Natural killer cell (primary cell): ENCODE measurements around the gene RBFA. TPM values are rescaled to one million over a fixed set of nuclear protein-coding genes. Genes with fewer than 3 reads are reported as not detected.
A peak's percentile ranks its signal among the peaks of the same experiment; 100 is the strongest.

Source experiments
- ATAC-seq, 3 donors: fragments of 150-1000 bp in 2 of 3; fragments of 200-7000 bp in 1 of 3; cut with Tn5 transposase; 1 replicate in 1 of 3; 2 replicates in 2 of 3; pipeline ENCODE4 v1.10.0; 2021; ENCODE audit warnings: mild to moderate bottlenecking in 2 of 3, moderate library complexity in 2 of 3
- DNase-seq, 2 donors: peaks; one replicate each; pipeline versions ENCODE4 v3.0.0 to v3.0.0-alpha.2; 2013 to 2021; ENCODE audit warnings: mixed read lengths in 1 of 2
- H3K27ac ChIP-seq: one replicate; pipeline ENCODE4 v1.5.1; 2013; ENCODE audit warnings: mild to moderate bottlenecking, low read length
- H3K27me3 ChIP-seq: one replicate; pipeline ENCODE4 v1.6.1; 2013; ENCODE audit warnings: low read length; ENCODE audit not compliant: control insufficient read depth, insufficient read depth
- H3K36me3 ChIP-seq: one replicate; pipeline ENCODE4 v1.6.1; 2013; ENCODE audit warnings: low read length; ENCODE audit not compliant: control insufficient read depth, insufficient read depth
- H3K4me1 ChIP-seq: one replicate; pipeline ENCODE4 v1.6.1; 2013; ENCODE audit warnings: low read length; ENCODE audit not compliant: control insufficient read depth, insufficient read depth
- H3K4me3 ChIP-seq: one replicate; pipeline ENCODE4 v1.5.1; 2013; ENCODE audit warnings: low read length
- H3K9me3 ChIP-seq: one replicate; pipeline ENCODE4 v1.6.1; 2013; ENCODE audit warnings: low read length; ENCODE audit not compliant: control insufficient read depth, insufficient read depth
- H3K27ac Mint-ChIP-seq, 2 donors: one replicate each; pipeline ENCODE4 v1.8.0; 2022; ENCODE audit warnings: mild to moderate bottlenecking in 2 of 2, mixed read lengths in 2 of 2, moderate library complexity in 1 of 2
- H3K27me3 Mint-ChIP-seq, 2 donors: one replicate each; pipeline ENCODE4 v1.8.0; 2022; ENCODE audit warnings: low read depth in 2 of 2, mixed read lengths in 2 of 2
- H3K36me3 Mint-ChIP-seq: one replicate; pipeline ENCODE4 v1.8.0; 2022; ENCODE audit warnings: mixed read lengths
- H3K4me1 Mint-ChIP-seq, 2 donors: one replicate each; pipeline ENCODE4 v1.8.0; 2022; ENCODE audit warnings: mixed read lengths in 2 of 2
- H3K4me3 Mint-ChIP-seq: one replicate; pipeline ENCODE4 v1.8.0; 2022; ENCODE audit warnings: mild to moderate bottlenecking, moderate library complexity, mixed read lengths
- H3K9me3 Mint-ChIP-seq, 2 donors: one replicate each; pipeline ENCODE4 v1.8.0; 2022; ENCODE audit warnings: mixed read lengths in 2 of 2
- WGBS: methylation state at CpG from one replicate; pipeline ENCODE4 v1.1.7; 2013; ENCODE audit warnings: missing lambda C conversion rate; ENCODE audit not compliant: insufficient coverage; 5-methylcytosine and 5-hydroxymethylcytosine counted together
- intact Hi-C: fragments of 100-400 bp; cut with micrococcal nuclease; formaldehyde crosslinking; loops from one replicate; pipeline ENCODE4 v1.14.2; 2022
- total RNA-seq, 4 donors: library from RNA; stranded (reverse); fragments of 120-200 nt in 1 of 4; gene quantifications; one replicate each; pipeline versions ENCODE4 v1.2.3 to v1.2.4, GENCODE V29; 2013 to 2022
- TF ChIP-seq, protein P1 (sequence below): fragments of 200-600 bp; IDR thresholded peaks from one replicate; pipeline ENCODE4 v1.8.0; 2022; ENCODE audit warnings: antibody characterized with exemption

Gene RBFA
- total RNA-seq, 3 donors from 2014 or later (not counting 1 experiment from before 2014, with no cell fraction given): 11.9 to 17.7 (median 12.4) TPM

DNA sequence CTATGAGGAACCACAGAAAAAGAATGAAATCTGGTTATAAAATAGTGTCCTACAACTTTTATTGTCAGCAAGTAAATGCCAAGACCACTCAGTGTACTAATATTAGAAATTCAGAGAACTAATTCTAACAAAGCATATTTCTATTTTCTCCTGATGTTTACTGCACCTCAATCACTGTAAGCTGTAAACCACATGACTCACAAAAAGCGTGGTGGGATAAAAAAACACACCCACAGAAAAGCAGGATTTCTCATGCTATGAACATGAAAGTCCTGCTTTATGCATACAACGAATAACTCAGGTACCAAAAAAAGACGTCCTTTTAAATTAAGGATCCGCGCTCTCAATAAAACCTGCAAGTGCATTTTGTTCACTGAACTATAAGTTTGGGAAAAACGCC lies 46.7 kb upstream of the RBFA start:
- H3K27ac Mint-ChIP-seq: peak overlapping the region; percentile 90 to 94
- H3K36me3 ChIP-seq: peaks cover 5% of the 10 kb centered on the region
- peak overlapping the region; percentile 90 for H3K27ac ChIP-seq
- peaks cover 40 to 41% of the 10 kb centered on the region in 2 donors for H3K4me1 Mint-ChIP-seq
- DNase-seq: peak in 1 of 2 donors; percentile 31
- peak overlapping the region; percentile 80 for H3K4me3 ChIP-seq
- intact Hi-C loops: loop anchor here (5.0 kb wide), 1 partner anchor 35 kb away; the partner anchor contains the start of gene SLC66A2
- WGBS: 5% methylated on average over 4 of the region's 6 CpGs
- no peaks in the 10 kb centered on the region for H3K9me3 Mint-ChIP-seq
- no peaks in the 10 kb centered on the region for H3K27me3 ChIP-seq
- H3K9me3 ChIP-seq: no peaks in the 10 kb centered on the region
- no peak for ATAC-seq
- peak overlapping the region; percentile 89 for H3K4me3 Mint-ChIP-seq
- H3K36me3 Mint-ChIP-seq: no peaks in the 10 kb centered on the region
- TF ChIP-seq, protein P1, sequence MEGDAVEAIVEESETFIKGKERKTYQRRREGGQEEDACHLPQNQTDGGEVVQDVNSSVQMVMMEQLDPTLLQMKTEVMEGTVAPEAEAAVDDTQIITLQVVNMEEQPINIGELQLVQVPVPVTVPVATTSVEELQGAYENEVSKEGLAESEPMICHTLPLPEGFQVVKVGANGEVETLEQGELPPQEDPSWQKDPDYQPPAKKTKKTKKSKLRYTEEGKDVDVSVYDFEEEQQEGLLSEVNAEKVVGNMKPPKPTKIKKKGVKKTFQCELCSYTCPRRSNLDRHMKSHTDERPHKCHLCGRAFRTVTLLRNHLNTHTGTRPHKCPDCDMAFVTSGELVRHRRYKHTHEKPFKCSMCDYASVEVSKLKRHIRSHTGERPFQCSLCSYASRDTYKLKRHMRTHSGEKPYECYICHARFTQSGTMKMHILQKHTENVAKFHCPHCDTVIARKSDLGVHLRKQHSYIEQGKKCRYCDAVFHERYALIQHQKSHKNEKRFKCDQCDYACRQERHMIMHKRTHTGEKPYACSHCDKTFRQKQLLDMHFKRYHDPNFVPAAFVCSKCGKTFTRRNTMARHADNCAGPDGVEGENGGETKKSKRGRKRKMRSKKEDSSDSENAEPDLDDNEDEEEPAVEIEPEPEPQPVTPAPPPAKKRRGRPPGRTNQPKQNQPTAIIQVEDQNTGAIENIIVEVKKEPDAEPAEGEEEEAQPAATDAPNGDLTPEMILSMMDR: no peak
- peaks cover 33% of the 10 kb centered on the region for H3K4me1 ChIP-seq
- H3K27me3 Mint-ChIP-seq: no peaks in the 10 kb centered on the region

DNA sequence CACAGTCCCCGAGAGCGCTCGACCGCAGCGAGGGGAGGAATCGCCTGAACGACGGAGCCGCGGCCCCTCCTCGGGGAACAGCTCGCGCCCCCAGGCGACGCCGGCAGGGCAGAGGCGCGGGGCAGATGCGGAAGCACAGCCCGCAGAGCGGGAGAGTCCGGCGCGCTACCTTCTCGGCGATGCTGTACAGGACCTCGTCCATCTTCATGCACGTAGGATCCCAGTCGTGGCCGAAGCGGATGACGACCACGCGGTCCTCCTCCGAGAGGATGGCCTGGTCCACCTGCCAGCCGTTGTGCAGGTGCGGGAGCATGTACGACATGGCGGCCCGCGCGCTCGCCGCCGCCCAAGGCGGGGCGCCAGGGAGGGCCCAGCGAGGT lies 46.2 kb upstream of the RBFA start:
- Histone ChIP-seq H3K9me3 (no peaks in the 10 kb centered on the region), H3K27ac (peak overlapping the region; percentile 90), H3K36me3 (peaks cover 5% of the 10 kb centered on the region), H3K4me1 (peaks cover 28% of the 10 kb centered on the region), H3K4me3 (peak overlapping the region; percentile 80), H3K27me3 (no peaks in the 10 kb centered on the region)
- intact Hi-C loops: loop anchor here (1.0 to 5.0 kb wide), 2 partner anchors 36 to 45 kb away; partner anchors contain the start of gene SLC66A2
- under 1% methylated on average over 48 of the region's 48 CpGs for WGBS
- H3K4me3 Mint-ChIP-seq: peak overlapping the region; percentile 89
- H3K27ac Mint-ChIP-seq: peak overlapping the region; percentile 90 to 94
- no peaks in the 10 kb centered on the region for H3K36me3 Mint-ChIP-seq
- H3K4me1 Mint-ChIP-seq: peaks cover 37 to 39% of the 10 kb centered on the region in 2 donors
- DNase-seq: peak; percentile 67 to 81
- no peaks in the 10 kb centered on the region for H3K9me3 Mint-ChIP-seq
- no peaks in the 10 kb centered on the region for H3K27me3 Mint-ChIP-seq
- ATAC-seq: peak; percentile 69 to 85 (median 70)
- TF ChIP-seq, protein P1: no peak

DNA sequence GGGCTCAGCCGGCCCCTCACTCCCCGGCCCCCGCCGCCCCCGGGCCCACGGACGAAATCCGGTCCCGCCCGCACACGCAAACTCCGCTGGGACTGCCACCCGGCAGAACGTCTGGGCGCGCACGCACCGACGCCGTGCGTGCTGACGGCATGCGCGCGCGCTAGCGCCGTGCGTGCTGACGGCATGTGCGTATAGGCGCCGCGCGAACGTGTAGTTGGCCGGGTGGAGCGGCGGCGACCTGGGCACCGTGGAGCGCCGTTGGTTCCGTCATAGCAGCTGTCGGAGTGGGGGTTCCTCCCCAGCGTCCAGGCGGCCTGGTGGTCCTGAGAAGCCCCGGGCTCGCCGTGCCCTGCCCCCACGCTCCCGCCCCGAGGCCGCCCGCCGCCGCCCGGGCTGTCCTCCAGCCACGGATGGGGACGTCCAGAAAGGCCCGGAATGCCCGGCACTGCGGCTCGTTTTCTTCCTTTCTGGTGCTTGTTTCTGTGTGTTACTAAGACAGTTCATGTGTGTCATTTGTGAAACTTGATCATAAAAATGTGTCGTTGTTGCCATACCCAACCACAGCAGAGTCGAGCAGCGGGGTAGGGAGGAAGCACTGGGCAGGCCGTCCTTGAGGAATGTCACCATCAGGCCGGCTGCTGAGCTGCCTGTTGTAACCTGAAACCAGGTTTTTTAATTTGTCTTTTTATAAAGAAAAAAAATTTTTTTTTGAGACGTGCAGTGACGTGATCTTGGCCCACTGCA lies 45.6 kb upstream of the RBFA start, which contains the start of gene TXNL4A:
TSS of gene TXNL4A (minus strand) at position 113 of the 744 bp plus-strand sequence. CDS start 171 bp downstream, outside the sequence.
- H3K4me1 Mint-ChIP-seq: peaks cover 32 to 33% of the 10 kb centered on the region in 2 donors
- H3K27ac ChIP-seq: peak within 1 kb of the TSS; percentile 90
- intact Hi-C loops: loop anchor here (1.0 to 5.0 kb wide), 2 partner anchors 36 to 45 kb away; partner anchors contain the start of gene SLC66A2
- peaks cover 0 to 2% of the 10 kb centered on the region in 2 donors for H3K27me3 Mint-ChIP-seq
- under 1% methylated on average over 71 of the region's 71 CpGs for WGBS
- peaks cover 24% of the 10 kb centered on the region for H3K4me1 ChIP-seq
- no peaks in the 10 kb centered on the region for H3K27me3 ChIP-seq
- no peaks in the 10 kb centered on the region for H3K9me3 ChIP-seq
- H3K9me3 Mint-ChIP-seq: no peaks in the 10 kb centered on the region
- H3K36me3 Mint-ChIP-seq: no peaks in the 10 kb centered on the region
- H3K4me3 Mint-ChIP-seq: peak within 1 kb of the TSS; percentile 97
- H3K4me3 ChIP-seq: peak within 1 kb of the TSS; percentile 80
- ATAC-seq: peak; percentile 91 to 97 (median 92)
- peak; percentile 83 to 95 for DNase-seq
- H3K27ac Mint-ChIP-seq: peak within 1 kb of the TSS; percentile 90 to 94
- TF ChIP-seq, protein P1: no peak
- peaks cover 5% of the 10 kb centered on the region for H3K36me3 ChIP-seq
